Fibroblast of lung (primary cell): Measurements from ENCODE around the gene TIPRL.

ENCODE experiments used
- CTCF ChIP-seq, 2 donors: IDR thresholded peaks in 1 of 2; conservative IDR thresholded peaks in 1 of 2; 1 replicate in 1 of 2; 2 replicates in 1 of 2; pipeline ENCODE4 v1.5.1; 2011 to 2012; ENCODE audit warnings: low read length in 2 of 2, control low read depth in 1 of 2, inconsistent platforms in 1 of 2, low read depth in 1 of 2, mild to moderate bottlenecking in 1 of 2
- EZH2 ChIP-seq: IDR thresholded peaks from 2 replicates; pipeline ENCODE4 v1.5.1; 2012; ENCODE audit warnings: low read length, control low read depth, mild to moderate bottlenecking; ENCODE audit errors: missing control alignments

DNA sequence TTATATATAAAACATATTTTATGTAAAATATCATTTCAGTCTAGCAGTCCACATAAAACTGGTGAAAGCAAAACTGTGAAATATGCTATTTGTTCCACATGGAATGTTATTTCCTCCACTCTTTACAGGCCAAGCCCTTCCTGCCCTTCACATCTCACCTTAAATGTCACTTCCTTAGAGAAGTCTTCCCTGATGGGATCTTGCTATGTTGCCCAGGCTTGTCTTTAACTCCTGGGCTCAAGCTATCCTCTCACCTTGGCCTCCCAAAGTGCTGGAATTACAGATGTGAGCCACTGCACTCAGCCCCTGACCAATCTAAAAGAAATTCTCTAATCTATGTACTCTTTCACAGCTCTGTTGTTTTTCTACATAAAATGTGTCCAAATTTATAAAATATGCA is 39.7 kb upstream of the TIPRL start:
- no peak for TF ChIP-seq CTCF (conservative IDR thresholded peaks at IDR 0.05 in 1 of 2, IDR thresholded peaks at IDR 0.05 in 1 of 2; ENCODE audit: low read depth in 1 of 2, low read length in 2 of 2)
- TF ChIP-seq EZH2, result no peak
